ENCODE data around the gene B4GALT6. TPM values are rescaled to one million over a fixed set of nuclear protein-coding genes. Genes with fewer than 3 reads are reported as not detected.

Gene B4GALT6
- total and polyA plus RNA-seq, 2 of the 13 experiments (the other 11 are each of a cell fraction or from before 2014, with no cell fraction given), result 1.9 to 3.3 TPM

DNA sequence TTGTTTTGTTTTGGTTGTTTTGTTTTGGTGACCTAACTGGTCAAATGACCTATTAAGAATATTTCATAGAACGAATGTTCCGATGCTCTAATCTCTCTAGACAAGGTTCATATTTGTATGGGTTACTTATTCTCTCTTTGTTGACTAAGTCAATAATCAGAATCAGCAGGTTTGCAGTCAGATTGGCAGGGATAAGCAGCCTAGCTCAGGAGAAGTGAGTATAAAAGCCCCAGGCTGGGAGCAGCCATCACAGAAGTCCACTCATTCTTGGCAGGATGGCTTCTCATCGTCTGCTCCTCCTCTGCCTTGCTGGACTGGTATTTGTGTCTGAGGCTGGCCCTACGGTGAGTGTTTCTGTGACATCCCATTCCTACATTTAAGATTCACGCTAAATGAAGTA, 92.8 kb downstream of the B4GALT6 start, which contains the start of gene TTR (continued):
- no peak for TF ChIP-seq SYNCRIP (IDR thresholded peaks at IDR 0.05; ENCODE audit: insufficient read depth, low read depth, low read length)
- peak; percentile 65; the same call in 1 of the 2 replicates for TF ChIP-seq ELF3 (CRISPR knock-in tag; IDR thresholded peaks at IDR 0.05)
- no peak for TF ChIP-seq ZNF75D (CRISPR knock-in tag; IDR thresholded peaks at IDR 0.05; ENCODE audit: borderline replicate concordance)
- TF ChIP-seq PRDM15 (CRISPR knock-in tag; IDR thresholded peaks at IDR 0.05), result no peak
- no peak for TF ChIP-seq ZFP36L1 (CRISPR knock-in tag; IDR thresholded peaks at IDR 0.05)
- TF ChIP-seq ZNF441 (CRISPR knock-in tag; IDR thresholded peaks at IDR 0.05; ENCODE audit: borderline replicate concordance), result 0 out of 2 replicates have a peak, but pooled peaks have one; percentile 25
- no peak for TF ChIP-seq SNAPC2 (CRISPR knock-in tag; IDR thresholded peaks at IDR 0.05)
- TF ChIP-seq ZNF431 (CRISPR knock-in tag; IDR thresholded peaks at IDR 0.05; ENCODE audit: borderline replicate concordance, low read depth), result no peak; the same call in 1 of the 2 replicates
- TF ChIP-seq ZBTB21 (CRISPR knock-in tag; IDR thresholded peaks at IDR 0.05), result no peak
- TF ChIP-seq, protein P1, sequence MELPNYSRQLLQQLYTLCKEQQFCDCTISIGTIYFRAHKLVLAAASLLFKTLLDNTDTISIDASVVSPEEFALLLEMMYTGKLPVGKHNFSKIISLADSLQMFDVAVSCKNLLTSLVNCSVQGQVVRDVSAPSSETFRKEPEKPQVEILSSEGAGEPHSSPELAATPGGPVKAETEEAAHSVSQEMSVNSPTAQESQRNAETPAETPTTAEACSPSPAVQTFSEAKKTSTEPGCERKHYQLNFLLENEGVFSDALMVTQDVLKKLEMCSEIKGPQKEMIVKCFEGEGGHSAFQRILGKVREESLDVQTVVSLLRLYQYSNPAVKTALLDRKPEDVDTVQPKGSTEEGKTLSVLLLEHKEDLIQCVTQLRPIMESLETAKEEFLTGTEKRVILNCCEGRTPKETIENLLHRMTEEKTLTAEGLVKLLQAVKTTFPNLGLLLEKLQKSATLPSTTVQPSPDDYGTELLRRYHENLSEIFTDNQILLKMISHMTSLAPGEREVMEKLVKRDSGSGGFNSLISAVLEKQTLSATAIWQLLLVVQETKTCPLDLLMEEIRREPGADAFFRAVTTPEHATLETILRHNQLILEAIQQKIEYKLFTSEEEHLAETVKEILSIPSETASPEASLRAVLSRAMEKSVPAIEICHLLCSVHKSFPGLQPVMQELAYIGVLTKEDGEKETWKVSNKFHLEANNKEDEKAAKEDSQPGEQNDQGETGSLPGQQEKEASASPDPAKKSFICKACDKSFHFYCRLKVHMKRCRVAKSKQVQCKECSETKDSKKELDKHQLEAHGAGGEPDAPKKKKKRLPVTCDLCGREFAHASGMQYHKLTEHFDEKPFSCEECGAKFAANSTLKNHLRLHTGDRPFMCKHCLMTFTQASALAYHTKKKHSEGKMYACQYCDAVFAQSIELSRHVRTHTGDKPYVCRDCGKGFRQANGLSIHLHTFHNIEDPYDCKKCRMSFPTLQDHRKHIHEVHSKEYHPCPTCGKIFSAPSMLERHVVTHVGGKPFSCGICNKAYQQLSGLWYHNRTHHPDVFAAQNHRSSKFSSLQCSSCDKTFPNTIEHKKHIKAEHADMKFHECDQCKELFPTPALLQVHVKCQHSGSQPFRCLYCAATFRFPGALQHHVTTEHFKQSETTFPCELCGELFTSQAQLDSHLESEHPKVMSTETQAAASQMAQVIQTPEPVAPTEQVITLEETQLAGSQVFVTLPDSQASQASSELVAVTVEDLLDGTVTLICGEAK (IDR thresholded peaks at IDR 0.05), result no peak
- TF ChIP-seq, protein P1 (CRISPR knock-in tag; IDR thresholded peaks at IDR 0.05), result no peak
- no peak; the same call in 1 of the 2 replicates for TF ChIP-seq IRF2 (CRISPR knock-in tag; IDR thresholded peaks at IDR 0.05)
- TF ChIP-seq, protein P2, sequence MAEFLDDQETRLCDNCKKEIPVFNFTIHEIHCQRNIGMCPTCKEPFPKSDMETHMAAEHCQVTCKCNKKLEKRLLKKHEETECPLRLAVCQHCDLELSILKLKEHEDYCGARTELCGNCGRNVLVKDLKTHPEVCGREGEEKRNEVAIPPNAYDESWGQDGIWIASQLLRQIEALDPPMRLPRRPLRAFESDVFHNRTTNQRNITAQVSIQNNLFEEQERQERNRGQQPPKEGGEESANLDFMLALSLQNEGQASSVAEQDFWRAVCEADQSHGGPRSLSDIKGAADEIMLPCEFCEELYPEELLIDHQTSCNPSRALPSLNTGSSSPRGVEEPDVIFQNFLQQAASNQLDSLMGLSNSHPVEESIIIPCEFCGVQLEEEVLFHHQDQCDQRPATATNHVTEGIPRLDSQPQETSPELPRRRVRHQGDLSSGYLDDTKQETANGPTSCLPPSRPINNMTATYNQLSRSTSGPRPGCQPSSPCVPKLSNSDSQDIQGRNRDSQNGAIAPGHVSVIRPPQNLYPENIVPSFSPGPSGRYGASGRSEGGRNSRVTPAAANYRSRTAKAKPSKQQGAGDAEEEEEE (CRISPR knock-in tag; IDR thresholded peaks at IDR 0.05; ENCODE audit: borderline replicate concordance), result no peak
- TF ChIP-seq ZNF777 (CRISPR knock-in tag; IDR thresholded peaks at IDR 0.05), result no peak
- no peak for TF ChIP-seq ZNF850 (CRISPR knock-in tag; conservative IDR thresholded peaks at IDR 0.05)
- TF ChIP-seq, protein P3, sequence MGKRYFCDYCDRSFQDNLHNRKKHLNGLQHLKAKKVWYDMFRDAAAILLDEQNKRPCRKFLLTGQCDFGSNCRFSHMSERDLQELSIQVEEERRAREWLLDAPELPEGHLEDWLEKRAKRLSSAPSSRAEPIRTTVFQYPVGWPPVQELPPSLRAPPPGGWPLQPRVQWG (CRISPR knock-in tag; IDR thresholded peaks at IDR 0.05; ENCODE audit: borderline replicate concordance, low read depth), result no peak

Measured in HepG2 (cell line).